Measurements from ENCODE around the gene HTR1D. TPM values are rescaled to one million over a fixed set of nuclear protein-coding genes. Genes with fewer than 3 reads are reported as not detected.
A peak's percentile ranks its signal among the peaks of the same experiment; 100 is the strongest.
"Not testable (repeated sequence)": the region's sequence is repeated elsewhere in the genome, so short reads cannot be mapped to it uniquely, and the experiment has no call there.

The HTR1D gene
- under 1 TPM in 1 of 2 donors, not detected in 1; 0.05 TPM for total RNA-seq
- polyA plus RNA-seq: not detected

DNA sequence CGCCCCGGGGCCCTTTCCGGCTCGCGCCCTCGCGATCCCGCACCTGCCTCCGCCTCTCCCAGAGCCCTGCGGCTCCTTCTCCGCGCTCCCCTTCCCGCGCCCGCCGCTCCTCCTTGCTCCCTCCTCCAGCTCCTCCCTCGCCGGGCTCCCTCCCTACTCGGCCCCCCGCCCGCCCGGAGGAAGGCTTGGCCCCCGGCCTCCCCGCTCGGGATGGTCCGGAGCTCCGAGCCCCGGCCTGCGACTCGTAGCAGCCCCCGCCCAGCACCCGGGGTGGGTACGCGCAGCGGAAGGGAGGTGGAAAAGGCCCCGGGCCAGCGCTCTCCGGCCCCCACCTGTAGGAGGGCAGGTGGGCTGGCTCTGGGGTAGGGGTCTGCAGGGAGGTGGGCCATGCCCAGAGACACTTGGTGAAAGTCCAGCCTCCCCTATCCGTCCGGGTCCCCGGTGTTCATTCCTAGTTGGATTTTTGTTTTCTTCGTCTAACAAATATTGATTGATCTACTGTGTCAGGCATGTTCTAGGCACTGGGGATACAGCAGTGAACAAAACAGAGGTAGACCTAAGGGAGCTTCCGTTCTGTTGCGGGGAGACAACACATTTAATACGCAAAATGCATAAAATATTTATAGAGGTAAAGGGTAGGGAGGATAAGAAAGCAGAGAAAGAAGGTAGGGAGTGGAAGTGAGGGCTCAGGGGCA is at the start of gene HTR1D:
TSS of gene HTR1D (minus strand) at position 82 of the 695 bp plus-strand sequence. CDS start 23,283 bp downstream, outside the sequence.
- TF ChIP-seq YY1 (IDR thresholded peaks at IDR 0.05): no peak
- no peak for TF ChIP-seq ATF3 (IDR thresholded peaks at IDR 0.05)
- no peak for TF ChIP-seq SP1 (IDR thresholded peaks at IDR 0.05)
- no peak for TF ChIP-seq ZBTB33 (IDR thresholded peaks at IDR 0.05)
- TF ChIP-seq CTCF (IDR thresholded peaks at IDR 0.05; ENCODE audit: low read depth, low read length, missing input control): no peak
- no peak for TF ChIP-seq RAD21 (IDR thresholded peaks at IDR 0.05)
- Histone ChIP-seq H3K9me3 (ENCODE audit: control insufficient read depth in 4 of 4, low read length in 3 of 4) (no peaks in the 10 kb centered on the region), H3K9ac (ENCODE audit: low read depth in 1 of 2, low read length in 2 of 2) (no peak within 1 kb of the TSS), H3K27ac (ENCODE audit: low read depth in 1 of 2, low read length in 2 of 2) (no peak within 1 kb of the TSS), H3K4me1 (ENCODE audit: control insufficient read depth in 4 of 4, insufficient read depth in 4 of 4, low read length in 3 of 4) (peaks cover 4 to 11% (median 7%) of the 10 kb centered on the region in 4 donors), H3K36me3 (ENCODE audit: control insufficient read depth in 4 of 4, insufficient read depth in 3 of 4, low read depth in 1 of 4, low read length in 3 of 4) (no peaks in the 10 kb centered on the region), H3K27me3 (ENCODE audit: control insufficient read depth in 4 of 4, insufficient read depth in 4 of 4, low read length in 3 of 4) (peaks cover 0 to 7% (median 1%) of the 10 kb centered on the region in 4 donors), H3K4me3 (ENCODE audit: low read depth in 1 of 3, low read length in 3 of 3) (peak within 1 kb of the TSS in 1 of 3 donors; percentile 55)
- WGBS: 4% methylated on average over 45 of the region's 45 CpGs
- no peak for DNase-seq (ENCODE audit: low spot score)

DNA sequence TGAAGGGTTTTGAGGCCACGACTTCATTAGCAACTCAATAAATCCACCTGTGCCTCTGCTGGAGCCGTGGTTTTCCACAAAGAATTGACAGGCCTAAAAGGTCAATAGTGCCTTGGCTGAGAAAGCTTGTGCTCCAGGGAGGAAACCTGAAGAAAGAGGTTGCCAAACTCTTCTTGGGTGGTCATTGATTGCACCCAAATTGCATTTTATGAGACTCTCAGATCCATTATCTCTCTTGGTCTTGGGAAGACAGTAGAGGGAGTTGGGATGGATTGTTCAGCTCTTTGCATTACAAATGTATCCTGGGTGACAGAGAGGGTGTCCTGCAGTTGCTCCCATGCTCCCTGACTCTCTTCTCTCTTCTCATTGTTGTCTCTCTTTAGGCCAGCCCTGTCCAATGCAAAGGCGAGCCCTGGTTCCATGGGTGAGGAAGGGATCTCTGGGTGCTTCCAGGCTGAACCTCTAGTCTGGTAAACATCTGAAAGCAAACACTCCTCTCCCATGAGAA is 46.1 kb upstream of the HTR1D start:
- no peak overlapping the region for H3K9ac ChIP-seq (ENCODE audit: low read depth in 1 of 2, low read length in 2 of 2)
- H3K27me3 ChIP-seq (ENCODE audit: control insufficient read depth in 4 of 4, insufficient read depth in 4 of 4, low read length in 3 of 4): no peaks in the 10 kb centered on the region
- WGBS: 78% methylated on average over 3 of the region's 3 CpGs
- TF ChIP-seq TAF1 (conservative IDR thresholded peaks at IDR 0.05) (no peak), GABPA (IDR thresholded peaks at IDR 0.05 in 1 of 2, conservative IDR thresholded peaks at IDR 0.05 in 1 of 2) (no peak), FOXA2 (IDR thresholded peaks at IDR 0.05) (no peak), ZBTB33 (IDR thresholded peaks at IDR 0.05) (no peak)
- no peak overlapping the region for H3K4me3 ChIP-seq (ENCODE audit: low read depth in 1 of 3, low read length in 3 of 3)
- no peak for DNase-seq (ENCODE audit: low spot score)
- no peaks in the 10 kb centered on the region for H3K4me1 ChIP-seq (ENCODE audit: control insufficient read depth in 4 of 4, insufficient read depth in 4 of 4, low read length in 3 of 4)
- H3K36me3 ChIP-seq (ENCODE audit: control insufficient read depth in 4 of 4, insufficient read depth in 3 of 4, low read depth in 1 of 4, low read length in 3 of 4): no peaks in the 10 kb centered on the region
- no peaks in the 10 kb centered on the region for H3K9me3 ChIP-seq (ENCODE audit: control insufficient read depth in 4 of 4, low read length in 3 of 4)
- no peak overlapping the region for H3K27ac ChIP-seq (ENCODE audit: low read depth in 1 of 2, low read length in 2 of 2)

DNA sequence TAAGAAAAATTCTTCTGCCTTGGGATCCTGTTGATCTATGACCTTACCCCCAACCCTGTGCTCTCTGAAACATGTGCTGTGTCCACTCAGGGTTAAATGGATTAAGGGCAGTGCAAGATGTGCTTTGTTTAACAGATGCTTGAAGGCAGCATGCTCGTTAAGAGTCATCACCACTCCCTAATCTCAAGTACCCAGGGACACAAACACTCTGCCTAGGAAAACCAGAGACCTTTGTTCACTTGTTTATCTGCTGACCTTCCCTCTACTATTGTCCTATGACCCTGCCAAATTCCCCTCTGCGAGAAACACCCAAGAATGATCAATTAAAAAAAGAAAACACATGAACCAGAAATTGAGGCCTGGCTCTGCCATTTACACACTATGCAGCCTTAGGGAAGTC is 40.8 kb upstream of the HTR1D start:
- H3K36me3 ChIP-seq (ENCODE audit: control insufficient read depth in 4 of 4, insufficient read depth in 3 of 4, low read depth in 1 of 4, low read length in 3 of 4); H3K9ac ChIP-seq (ENCODE audit: low read depth in 1 of 2, low read length in 2 of 2); H3K27me3 ChIP-seq (ENCODE audit: control insufficient read depth in 4 of 4, insufficient read depth in 4 of 4, low read length in 3 of 4); H3K9me3 ChIP-seq (ENCODE audit: control insufficient read depth in 4 of 4, low read length in 3 of 4); DNase-seq (ENCODE audit: low spot score); H3K4me1 ChIP-seq (ENCODE audit: control insufficient read depth in 4 of 4, insufficient read depth in 4 of 4, low read length in 3 of 4); H3K4me3 ChIP-seq (ENCODE audit: low read depth in 1 of 3, low read length in 3 of 3); H3K27ac ChIP-seq (ENCODE audit: low read depth in 1 of 2, low read length in 2 of 2): not testable (repeated sequence)
- WGBS: 39% methylated on average over 2 of the region's 2 CpGs

DNA sequence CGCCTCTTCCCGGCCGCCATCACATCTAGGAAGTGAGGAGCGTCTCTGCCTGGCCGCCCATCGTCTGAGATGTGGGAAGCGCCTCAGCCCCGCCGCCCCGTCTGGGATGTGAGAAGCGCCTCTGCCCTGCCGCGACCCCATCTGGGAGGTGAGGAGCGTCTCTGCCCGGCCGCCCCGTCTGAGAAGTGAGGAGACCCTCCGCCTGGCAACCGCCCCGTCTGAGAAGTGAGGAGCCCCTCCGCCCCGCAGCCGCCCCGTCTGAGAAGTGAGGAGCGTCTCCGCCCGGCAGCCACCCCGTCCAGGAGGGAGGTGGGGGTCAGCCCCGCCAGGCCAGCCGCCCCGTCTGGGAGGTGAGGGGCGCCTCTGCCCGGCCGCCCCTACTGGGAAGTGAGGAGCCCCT is 40.1 kb upstream of the HTR1D start:
- H3K9me3 ChIP-seq (ENCODE audit: control insufficient read depth in 4 of 4, low read length in 3 of 4); H3K4me1 ChIP-seq (ENCODE audit: control insufficient read depth in 4 of 4, insufficient read depth in 4 of 4, low read length in 3 of 4); H3K27ac ChIP-seq (ENCODE audit: low read depth in 1 of 2, low read length in 2 of 2); DNase-seq (ENCODE audit: low spot score); H3K4me3 ChIP-seq (ENCODE audit: low read depth in 1 of 3, low read length in 3 of 3); H3K36me3 ChIP-seq (ENCODE audit: control insufficient read depth in 4 of 4, insufficient read depth in 3 of 4, low read depth in 1 of 4, low read length in 3 of 4); H3K9ac ChIP-seq (ENCODE audit: low read depth in 1 of 2, low read length in 2 of 2); H3K27me3 ChIP-seq (ENCODE audit: control insufficient read depth in 4 of 4, insufficient read depth in 4 of 4, low read length in 3 of 4): not testable (repeated sequence)
- WGBS: 94% methylated on average over 34 of the region's 34 CpGs
